Loucy (cell line): ENCODE results near the gene CDHR1.
A peak's percentile ranks its signal among the peaks of the same experiment; 100 is the strongest.

Source experiments
- CTCF ChIP-seq: fragments of 200-600 bp; sonication (generic); conservative IDR thresholded peaks from 2 replicates; pipeline ENCODE4 v1.5.1; 2014; ENCODE audit warnings: mild to moderate bottlenecking, antibody characterized with exemption, low read length
- EZH2phosphoT487 ChIP-seq: fragments of 200-600 bp; IDR thresholded peaks from 2 replicates; pipeline ENCODE4 v1.6.1; 2018; ENCODE audit warnings: antibody characterized with exemption, mild to moderate bottlenecking, moderate library complexity, borderline replicate concordance

GRCh38 chr10:84214612-84215235 lies 20.4 kb downstream of the CDHR1 start:
- TF ChIP-seq CTCF, result peak; percentile 58
- TF ChIP-seq EZH2phosphoT487, result no peak
